Frontal cortex (tissue), 4 donors: ENCODE measurements around the gene IGSF5. TPM values are rescaled to one million over a fixed set of nuclear protein-coding genes. Genes with fewer than 3 reads are reported as not detected.
A peak's percentile ranks its signal among the peaks of the same experiment; 100 is the strongest.
"Not testable (repeated sequence)": the region's sequence is repeated elsewhere in the genome, so short reads cannot be mapped to it uniquely, and the experiment has no call there.

Source experiments
- DNase-seq, 2 donors: peaks; one replicate each; pipeline ENCODE4 v3.0.0; 2012; ENCODE audit warnings: low spot score in 2 of 2
- FAIRE-seq: peaks from 2 replicates; lab custom pipeline; 2012; peaks lifted over from hg19 to GRCh38; lab: Jason Lieb, UNC
- total RNA-seq: library from RNA; depleted of rRNA; stranded (reverse); fragments of >200 nt; gene quantifications from one replicate; pipeline ENCODE4 v1.2.3, GENCODE V29; 2014
- donor health status: control.
- donor health status: control.
- donor health status: control.

IGSF5 gene
- total RNA-seq = 1.2 TPM

DNA sequence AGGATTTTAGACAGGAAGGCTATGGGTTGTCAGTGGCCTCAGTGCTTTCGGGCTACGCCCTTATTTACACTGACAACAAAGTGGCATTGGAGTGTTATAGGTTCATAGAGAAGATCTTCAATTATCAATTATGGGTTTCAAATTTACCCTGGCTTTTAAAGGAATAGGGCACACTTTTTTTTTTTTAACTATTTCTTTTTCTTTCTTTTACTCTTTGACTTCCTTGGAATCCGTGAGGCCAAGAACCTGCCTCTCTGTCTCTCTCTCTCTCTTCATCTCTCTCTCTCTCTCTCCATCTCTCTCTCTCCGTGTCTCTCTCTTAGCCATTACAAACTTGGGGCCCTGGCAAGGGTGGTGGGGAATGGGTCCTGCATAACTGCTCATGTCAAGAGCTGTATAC, at the start of gene IGSF5:
Gene IGSF5 (plus strand): TSS at position 301 of the 400 bp plus-strand sequence. CDS start 327 bp downstream, outside the sequence.
- not testable (repeated sequence) for DNase-seq, FAIRE-seq

DNA sequence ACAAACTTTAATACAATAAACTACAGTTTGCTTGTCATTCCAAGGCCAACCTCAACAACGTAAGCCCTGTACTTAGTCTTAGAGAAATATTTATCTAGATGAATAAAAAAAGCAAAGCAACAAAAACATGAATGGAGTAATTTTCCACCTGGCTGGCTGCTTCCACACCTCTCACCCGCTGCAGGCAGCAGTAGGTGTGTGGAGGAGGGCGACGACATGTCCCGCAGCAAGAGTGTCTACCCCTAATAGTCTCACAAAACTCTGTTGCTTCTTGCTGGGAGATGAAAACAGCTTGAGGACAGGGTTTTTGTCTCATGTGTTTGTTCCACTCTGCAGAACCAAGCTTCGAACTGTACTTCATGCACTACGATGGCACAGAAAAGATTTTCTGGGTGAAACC, 48.8 kb upstream of the IGSF5 start:
- FAIRE-seq (no peak), DNase-seq (no peak)

DNA sequence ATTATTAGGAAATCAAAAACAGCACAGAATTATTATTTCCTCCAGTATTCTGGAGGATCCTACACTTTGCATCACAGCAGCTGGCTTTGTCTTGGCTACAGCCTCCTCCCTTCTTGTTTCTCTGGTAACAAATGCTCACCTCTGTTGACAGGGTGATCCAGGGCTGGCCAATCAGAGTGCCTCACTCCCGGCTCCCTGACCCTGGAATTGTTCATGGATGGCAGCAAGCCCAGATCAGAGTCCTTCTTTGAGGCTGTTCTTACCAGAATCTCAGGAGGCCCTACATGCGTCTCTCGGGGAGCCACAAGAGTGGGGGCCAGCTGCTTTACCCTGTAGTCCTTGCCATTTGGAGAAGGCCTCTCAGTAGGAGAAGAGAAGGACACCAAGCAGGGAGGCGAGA, 48.4 kb upstream of the IGSF5 start:
- DNase-seq = no peak
- no peak for FAIRE-seq

DNA sequence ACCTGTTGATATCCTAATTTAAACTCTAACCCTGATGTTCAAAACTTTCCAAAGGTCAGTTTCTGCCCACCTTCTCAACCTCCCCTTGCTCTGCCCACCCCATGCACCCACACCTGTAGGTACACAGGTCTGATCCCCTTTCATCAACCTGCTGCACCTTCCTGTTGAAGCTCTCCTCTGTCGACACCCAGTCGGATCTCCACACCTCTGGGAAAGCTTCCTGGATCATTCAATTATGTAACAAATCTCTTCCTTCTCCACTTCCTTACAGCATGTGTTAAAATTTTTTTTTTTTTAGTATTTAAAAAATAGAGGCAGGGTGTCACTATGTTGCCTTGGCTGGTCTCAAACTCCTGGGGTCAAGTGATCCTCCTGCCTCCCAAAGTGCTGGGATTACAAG, 44.7 kb upstream of the IGSF5 start:
- FAIRE-seq = no peak
- no peak for DNase-seq

DNA sequence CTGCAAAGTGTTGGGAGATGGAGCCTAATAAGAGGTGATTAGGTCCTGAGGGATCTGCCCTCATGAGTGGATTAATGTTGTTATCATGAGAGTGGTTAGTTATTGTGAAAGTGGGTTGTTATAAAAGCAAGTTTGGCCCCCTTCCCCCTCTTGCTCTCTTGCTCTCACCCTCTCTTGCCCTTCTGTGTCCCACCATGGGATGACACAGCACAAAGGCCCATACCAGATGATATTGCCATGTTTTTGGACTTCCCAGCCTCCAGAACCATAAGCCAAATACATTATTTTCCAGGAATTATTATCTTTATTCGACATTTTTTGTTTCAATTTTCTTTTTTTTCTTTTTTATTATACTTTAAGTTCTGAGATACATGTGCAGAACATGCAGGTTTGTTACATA, 41.4 kb upstream of the IGSF5 start:
- DNase-seq (no peak), FAIRE-seq (no peak)

DNA sequence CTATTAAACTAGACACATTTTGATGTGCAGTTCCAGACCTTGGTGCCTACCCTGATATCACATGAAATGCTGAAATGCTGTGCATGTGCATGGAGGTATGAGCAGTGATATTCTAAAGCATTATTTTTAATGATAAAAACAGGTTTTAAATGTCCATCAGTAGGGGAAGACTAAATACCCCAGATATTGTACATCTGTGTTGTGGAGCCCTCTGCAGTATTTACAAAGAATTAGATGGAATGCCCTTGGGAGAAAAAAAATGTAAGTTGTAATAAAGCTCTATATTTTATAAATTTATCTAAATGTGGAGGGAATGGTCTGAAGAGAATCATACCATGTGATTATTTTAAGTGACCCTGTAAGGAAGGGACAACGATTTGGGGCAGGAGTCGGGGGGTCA, 39.1 kb upstream of the IGSF5 start:
- FAIRE-seq = no peak
- DNase-seq = no peak

DNA sequence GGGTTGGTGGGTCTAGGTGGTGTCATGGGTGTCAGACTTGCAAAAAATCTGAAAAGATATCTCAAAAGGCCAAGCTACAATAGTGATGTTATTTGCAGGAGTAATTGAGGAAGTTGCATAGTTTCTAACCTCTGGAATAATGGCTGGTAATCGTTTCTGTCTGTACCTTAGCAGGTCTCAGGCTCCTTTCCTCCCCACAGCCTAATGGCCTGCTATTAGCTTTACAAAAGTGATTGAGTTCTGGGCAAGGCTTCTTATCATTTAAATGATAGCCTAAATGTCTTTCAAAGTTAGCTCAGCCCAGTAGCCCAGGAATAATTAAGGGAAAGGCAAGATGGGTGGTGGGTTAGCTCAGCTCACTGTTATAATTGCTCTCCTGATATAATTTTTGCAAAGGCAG, 37.7 kb upstream of the IGSF5 start:
- FAIRE-seq (no peak), DNase-seq (no peak)

DNA sequence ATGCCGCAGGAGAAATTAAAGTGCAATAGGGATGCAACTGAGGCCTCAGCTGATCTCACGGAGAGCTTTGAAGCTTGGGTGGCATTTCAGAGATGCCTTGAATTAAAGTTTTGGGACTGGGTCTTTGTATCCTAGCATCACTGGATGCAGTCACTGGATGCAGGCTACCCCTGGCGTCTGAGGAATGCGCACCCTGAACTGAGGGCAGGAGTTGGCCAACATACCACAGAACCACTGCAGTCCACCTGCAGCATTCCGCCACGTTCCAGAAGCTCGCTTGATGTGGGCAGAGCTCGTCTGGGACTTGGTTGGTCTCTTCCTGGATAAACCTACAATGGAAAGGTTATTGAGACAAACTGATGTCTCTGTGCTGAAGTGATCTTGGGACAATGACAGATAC, 34.1 kb upstream of the IGSF5 start:
- no peak for FAIRE-seq

DNA sequence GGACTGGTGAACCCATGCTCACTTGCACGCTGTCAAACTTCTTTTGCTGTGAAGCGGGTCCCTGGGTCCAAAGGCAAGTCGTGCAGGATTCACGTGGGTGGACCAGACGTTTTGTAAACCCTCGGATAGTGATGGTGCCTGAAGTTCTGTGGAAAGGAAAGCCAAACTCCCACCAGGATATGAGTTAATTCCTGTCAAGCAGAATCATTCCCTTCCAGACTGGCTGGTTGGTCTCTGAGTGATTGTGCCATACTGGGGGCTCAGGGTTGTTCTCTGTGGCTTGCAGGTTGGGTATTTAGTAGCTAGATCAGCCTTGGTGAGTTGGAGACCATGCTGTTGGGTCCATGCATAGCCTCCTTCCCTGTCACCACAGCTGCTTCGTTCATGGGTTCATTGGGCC, 32.7 kb upstream of the IGSF5 start:
- FAIRE-seq (no peak), DNase-seq (no peak)

More for the DNA sequence above, 34.1 kb upstream of the IGSF5 start:
- DNase-seq = no peak

DNA sequence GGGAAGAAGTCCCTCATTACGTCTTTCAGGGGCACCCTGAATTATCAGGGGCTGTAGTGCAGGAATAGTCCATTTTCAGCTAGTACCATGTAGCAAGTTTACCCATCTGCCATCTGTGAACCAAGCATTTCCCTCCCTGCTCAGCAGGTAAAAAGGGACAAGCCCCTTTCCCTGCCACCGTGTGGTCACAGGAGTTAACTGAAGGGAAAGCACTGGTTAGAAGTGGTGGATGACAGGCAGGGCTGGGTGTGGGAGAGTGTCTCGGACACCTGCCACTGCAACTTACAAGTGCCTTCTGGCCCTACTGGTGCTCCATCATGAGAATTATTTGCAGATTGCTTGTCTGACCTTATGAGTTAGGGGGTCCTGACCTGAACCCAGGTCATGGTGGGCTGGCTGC, 32.0 kb upstream of the IGSF5 start:
- DNase-seq (no peak), FAIRE-seq (no peak)

DNA sequence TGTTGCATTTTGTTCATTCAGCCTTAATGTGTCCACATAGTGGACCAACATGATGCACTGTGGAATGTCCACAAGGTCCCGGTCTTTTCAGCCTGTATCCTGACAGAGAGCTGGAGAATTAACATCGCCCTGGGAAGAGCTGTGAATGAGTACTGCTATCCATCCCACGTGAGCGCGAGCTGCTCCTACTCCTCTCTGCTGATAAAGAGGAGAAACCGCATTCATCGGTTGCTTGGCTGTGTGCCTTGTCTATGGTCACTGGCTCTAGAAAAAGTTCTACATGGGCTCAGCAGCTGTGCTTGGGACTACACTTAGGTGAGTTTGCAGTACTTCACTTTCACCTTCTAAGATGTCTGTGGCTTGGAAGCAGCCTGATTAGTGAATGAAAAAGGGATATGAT, 31.1 kb upstream of the IGSF5 start:
- FAIRE-seq = no peak
- no peak for DNase-seq

DNA sequence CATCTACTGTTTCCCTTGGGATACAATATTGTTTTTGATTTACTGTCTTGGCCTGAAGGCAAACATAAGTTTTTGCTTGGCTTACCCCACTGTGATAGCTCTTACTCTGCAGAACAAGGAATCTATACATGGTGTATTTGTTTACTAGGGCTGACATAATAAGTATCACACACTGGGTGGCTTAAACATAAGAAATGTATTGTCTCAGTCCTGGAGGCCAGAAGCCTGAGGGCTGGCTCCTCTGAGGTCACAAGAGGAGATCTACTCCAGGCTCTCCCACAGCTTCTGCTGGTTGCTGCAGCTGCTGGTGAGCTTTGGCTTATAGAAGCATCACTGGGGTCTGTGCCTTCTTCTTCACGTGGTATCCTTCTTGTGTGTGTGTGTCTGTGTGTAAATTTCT, 30.7 kb upstream of the IGSF5 start:
- FAIRE-seq = no peak
- DNase-seq = no peak

DNA sequence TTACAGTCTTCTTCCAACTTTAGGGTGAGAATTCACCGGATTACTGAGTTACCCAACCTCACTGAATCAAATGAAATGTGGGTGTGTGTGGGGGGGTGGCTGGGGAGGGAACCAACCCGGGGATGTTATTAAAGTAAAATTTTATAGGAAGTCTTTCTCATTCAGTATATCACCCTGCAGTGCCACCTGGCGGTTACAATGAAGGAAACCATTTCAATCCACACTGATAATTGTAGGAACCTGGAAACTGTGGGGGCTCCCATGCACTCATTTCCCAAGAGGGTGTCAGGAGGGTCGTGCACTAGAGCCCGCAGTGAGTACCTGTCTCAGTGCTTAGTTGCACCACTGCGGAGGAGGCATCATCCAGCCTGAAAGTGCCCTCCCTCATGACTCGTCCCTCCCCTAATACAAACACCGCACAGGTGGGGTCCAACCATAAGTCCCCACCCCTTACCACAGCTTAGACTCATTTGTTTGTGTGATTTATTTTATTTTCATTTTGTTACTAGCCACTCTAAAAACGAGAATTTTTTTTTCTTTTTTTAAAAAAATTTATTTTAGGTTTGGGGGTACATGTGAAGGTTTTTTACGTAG, 29.1 kb upstream of the IGSF5 start:
- DNase-seq (peak; percentile 7 to 30), FAIRE-seq (no peak)

DNA sequence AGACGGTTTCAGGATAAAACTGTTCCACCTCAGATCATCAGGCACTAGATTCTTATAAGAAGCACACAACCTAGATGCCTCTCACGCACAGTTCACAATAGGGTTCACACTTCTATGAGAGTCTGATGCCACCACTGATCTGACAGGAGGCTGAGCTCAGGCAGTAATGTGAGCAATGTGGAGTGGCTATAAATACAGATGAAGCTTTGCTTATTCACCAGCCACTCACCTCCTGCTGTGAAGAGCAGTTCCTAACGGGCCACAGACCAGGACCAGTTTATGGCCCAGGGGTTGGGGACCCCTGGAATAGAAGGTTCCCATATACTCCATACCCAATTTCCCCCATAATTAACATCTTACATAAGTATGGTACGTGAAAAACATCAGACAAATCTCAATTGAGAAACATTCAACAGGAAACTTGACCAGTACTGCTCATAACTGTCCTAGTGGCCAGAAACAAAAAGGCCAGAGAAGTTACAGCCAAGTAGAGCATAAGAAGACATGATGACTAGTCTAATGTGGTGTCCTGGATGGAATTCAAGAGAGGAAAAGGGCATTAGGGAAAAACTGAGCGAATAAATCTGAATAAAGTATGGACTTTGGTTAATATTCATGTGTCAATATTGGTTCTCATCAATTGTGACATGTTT, 24.7 kb upstream of the IGSF5 start:
- no peak for DNase-seq
- no peak for FAIRE-seq

DNA sequence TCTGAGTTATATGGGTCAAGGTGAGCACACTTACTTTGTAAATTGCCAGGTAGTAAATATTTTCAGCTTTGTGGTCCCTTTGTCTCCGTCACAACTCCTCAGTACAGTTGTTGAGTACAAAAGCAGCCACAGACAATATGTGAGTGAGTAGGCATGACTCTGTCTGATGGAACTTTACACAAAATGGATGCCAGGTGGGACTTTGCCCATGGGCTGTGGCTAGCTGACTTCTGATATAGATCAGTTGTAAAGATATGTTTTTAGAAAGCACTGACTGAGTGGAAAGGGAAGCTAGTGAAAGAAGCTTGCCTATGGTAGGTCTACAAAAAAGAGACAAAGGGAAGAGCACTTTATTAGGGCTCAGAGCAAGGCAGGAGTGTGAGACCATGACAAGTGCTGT, 23.1 kb upstream of the IGSF5 start:
- DNase-seq (no peak), FAIRE-seq (no peak)

DNA sequence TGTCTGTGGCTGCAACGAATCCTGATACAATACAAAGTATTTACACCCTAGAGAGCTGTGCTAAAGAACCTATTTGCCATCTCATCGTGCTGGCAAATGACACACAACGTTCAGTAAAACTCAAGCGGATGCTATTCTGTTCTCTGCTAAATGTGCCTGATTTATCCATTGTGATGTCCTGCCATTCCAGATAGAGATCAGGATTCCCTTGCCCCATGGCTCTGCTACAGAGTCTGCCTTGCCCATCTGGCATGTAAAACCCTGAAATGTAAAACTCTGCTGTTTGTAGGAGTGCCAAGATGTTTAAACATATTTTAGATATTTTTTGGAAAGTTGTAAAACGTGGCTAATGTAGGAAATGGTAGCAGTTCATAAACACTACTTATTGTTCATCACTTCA, 20.0 kb upstream of the IGSF5 start:
- FAIRE-seq = no peak
- no peak for DNase-seq

DNA sequence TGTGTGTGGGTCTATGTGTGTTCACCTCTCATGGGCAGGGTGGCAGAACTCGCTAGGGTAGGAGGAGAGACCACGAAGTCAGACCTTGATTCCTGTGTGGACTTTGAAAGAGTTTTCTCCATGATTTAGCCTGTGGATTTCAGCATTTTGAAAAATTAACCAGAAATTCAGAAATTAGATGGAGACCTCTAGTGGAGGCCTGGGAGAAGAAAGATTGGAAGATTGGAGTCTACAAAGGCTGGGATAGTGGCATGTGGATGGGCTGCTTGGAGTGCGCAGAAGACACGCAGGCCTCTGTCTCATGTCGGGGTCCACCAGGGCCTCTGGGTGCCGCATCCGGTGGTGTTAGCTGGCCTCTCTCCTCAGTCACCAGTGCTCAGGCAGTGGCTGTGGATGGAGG, 18.9 kb upstream of the IGSF5 start:
- DNase-seq (no peak), FAIRE-seq (no peak)

DNA sequence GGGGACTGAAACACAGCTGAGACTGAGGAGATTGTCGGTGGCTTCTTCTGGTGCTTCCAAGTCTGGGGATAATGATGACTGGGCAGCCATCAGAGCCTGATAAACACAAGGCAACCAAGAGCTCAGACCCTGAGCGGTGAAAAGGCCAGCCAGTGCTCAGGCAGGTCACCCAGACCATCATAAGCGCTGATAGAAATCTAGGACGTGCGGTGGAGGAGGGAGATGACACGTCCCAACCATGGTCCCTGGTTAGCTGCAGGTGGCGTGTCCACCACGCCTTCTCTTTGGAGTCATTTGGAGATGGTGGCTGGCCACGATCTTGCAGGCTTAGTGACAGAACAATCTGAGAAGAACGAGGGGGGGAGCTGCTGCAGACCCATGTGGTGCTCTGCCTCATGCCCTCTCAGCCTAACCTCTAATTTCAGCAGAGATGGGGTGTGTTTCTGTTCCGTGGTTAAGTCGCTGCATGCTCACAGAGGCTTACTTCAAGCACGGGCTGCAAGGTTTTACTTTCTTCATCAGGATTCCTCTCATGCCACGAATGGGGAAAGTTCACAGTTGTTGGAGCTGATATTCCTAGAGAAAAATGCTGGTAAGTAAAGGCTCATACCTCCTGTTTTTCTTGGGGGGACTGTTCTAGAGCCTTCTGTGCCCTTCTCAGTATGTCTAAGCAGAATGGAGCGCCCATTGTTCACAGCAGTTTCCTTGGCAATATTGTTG, 17.4 kb upstream of the IGSF5 start:
- DNase-seq = no peak
- no peak for FAIRE-seq

DNA sequence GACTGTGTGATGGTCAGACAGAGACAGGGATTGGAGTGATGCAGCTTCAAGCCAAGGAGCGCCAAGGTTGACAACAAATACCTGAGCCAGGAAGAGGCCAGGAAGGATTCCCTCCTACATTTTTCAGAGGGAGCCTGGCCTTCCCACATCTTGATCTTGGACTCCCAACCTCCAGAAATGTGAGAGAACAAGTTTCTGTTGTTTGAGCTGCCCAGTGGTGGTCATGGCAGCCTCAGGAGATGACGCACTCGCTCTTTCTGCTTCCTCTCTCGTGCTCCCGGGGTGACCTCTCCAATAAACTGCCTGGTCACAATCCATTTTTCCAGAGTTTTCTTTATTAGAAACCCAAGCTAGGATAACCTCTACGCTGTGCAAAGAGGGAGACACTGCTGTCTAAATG, 16.6 kb upstream of the IGSF5 start:
- DNase-seq = no peak
- no peak for FAIRE-seq

DNA sequence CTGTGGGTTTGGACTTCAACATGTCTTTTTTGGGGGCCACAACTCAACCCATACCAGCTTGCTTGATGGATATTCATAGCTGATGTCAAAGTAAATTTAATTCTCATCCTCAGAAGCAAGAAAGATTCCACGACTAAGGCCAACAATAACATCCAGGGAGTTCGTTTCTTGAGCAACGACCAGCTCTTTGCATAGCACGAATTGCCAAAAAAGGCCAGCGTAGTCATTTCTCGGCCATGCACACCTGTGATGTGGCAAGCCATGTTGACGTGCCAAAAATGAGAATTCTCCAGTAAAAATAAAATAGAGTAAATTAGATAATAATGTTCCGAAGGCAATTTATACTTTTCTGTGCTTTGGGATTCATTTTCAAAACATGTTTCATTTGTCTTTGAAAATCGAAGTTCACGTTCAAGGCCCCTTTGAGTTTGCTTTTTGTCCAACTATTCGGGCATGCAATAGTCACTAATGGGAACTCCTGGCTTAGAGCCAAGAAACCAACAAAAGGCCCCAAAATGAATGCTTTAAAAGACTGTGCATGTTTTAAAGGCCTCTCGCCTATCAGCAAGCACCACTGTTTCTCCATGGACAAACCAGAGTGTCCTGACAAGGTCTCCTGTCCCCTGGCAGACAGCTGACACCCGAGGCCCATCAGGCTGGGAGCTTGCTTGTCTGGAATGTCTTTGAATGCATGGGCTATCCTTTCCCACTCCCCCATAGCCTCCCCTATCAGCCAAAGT, 14.4 kb upstream of the IGSF5 start:
- FAIRE-seq (no peak), DNase-seq (no peak)

DNA sequence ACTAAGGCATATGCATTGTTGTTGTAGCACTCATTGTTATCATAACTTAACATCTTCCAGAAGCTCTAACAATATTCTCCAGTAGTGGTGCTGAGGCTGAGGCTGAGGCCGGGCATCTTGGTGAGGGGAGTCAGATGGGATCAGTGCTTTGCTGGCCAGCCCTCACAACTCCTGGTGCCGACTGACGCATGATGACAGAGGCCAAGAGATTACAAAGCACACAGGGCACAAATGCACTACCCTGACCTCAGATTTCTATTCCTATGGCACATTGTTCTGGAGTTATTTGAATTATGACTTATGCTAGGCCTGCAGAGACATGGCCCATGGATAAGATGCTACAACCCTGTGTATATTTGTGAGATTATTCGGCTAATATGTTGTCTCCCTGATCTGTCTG, 8.3 kb upstream of the IGSF5 start:
- DNase-seq (no peak), FAIRE-seq (no peak)
